Naive thymus-derived CD8-positive, alpha-beta T cell (primary cell): ENCODE data around the gene PFKL. TPM values are rescaled to one million over a fixed set of nuclear protein-coding genes. Genes with fewer than 3 reads are reported as not detected.
A peak's percentile ranks its signal among the peaks of the same experiment; 100 is the strongest.

Experiments
- ATAC-seq, 2 donors: fragments of 150-1000 bp; cut with Tn5 transposase in 1 of 2; sonication (Bioruptor Pico), chemical (Tn5 transposase) in 1 of 2; 1 replicate in 1 of 2; 2 replicates in 1 of 2; pipeline ENCODE4 v1.10.0; 2021; ENCODE audit warnings: mild to moderate bottlenecking in 2 of 2, moderate library complexity in 2 of 2
- POLR2A ChIA-PET: fragments of 350-600 bp; sonication (Branson Sonifier 250); formaldehyde crosslinking; loops from one replicate; lab custom pipeline; 2021; ENCODE audit warnings: antibody characterized with exemption; lab: Charles Lee
- DNase-seq, 10 donors: peaks; one replicate each; pipeline versions ENCODE4 v3.0.0 to v3.0.0-alpha.2; 2020 to 2022
- H3K27ac Mint-ChIP-seq, 10 donors: one replicate each; pipeline ENCODE4 v1.8.0; 2020 to 2022; ENCODE audit warnings: mild to moderate bottlenecking in 10 of 10, mixed read lengths in 10 of 10, moderate library complexity in 4 of 10, inconsistent platforms in 1 of 10
- H3K27me3 Mint-ChIP-seq, 5 donors: one replicate each; pipeline ENCODE4 v1.8.0; 2021 to 2022; ENCODE audit warnings: mixed read lengths in 5 of 5
- H3K36me3 Mint-ChIP-seq, 3 donors: one replicate each; pipeline ENCODE4 v1.8.0; 2020 to 2022; ENCODE audit warnings: mixed read lengths in 3 of 3, mild to moderate bottlenecking in 2 of 3, inconsistent platforms in 1 of 3
- H3K4me1 Mint-ChIP-seq, 4 donors: one replicate each; pipeline ENCODE4 v1.8.0; 2021 to 2022; ENCODE audit warnings: mixed read lengths in 4 of 4
- H3K4me3 Mint-ChIP-seq, 10 donors: one replicate each; pipeline ENCODE4 v1.8.0; 2020 to 2022; ENCODE audit warnings: mild to moderate bottlenecking in 10 of 10, mixed read lengths in 10 of 10, moderate library complexity in 6 of 10, inconsistent platforms in 1 of 10
- H3K9me3 Mint-ChIP-seq, 9 donors: one replicate each; pipeline ENCODE4 v1.8.0; 2020 to 2022; ENCODE audit warnings: mixed read lengths in 9 of 9, mild to moderate bottlenecking in 3 of 9, inconsistent platforms in 1 of 9, moderate library complexity in 1 of 9
- polyA plus RNA-seq, 3 donors: library from polyadenylated mRNA; unstranded; fragments of 300-500 nt; fragmentation: Illumina TruSeq; gene quantifications; one replicate each; pipeline ENCODE4 v1.2.3, GENCODE V29; 2021
- total RNA-seq, 8 experiments: library from RNA in 2 of 8; stranded (reverse) in 2 of 8; gene quantifications; one replicate each; pipeline ENCODE4 v1.2.3 and lab custom pipeline; 2021 to 2026

The PFKL gene
- total and polyA plus RNA-seq, 5 experiments from 2014 or later = 63.2 to 125 (median 79.5) TPM

DNA sequence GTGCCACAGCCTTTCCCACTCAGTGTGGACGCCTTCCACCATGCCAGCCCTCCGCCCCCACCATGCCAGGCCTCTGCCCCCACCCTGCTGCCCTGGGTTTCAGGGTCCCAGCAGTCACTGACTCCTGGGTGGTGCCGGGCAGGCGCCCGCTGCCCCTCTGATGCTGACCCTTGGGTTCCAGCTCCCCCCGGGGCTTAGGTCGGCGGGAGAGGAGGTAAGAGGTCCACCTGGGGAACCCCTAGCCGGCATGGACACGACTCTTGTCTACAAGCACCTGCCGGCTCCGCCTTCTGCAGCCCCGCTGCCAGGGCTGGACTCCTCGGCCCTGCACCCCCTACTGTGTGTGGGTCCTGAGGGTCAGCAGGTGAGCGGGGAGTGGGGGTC, 7.0 kb upstream of the PFKL start:
- peak overlapping the region in 1 of 10 donors; percentile 19 for H3K4me3 Mint-ChIP-seq
- DNase-seq = peak in 1 of 10 donors; percentile 46
- no peak for ATAC-seq

DNA sequence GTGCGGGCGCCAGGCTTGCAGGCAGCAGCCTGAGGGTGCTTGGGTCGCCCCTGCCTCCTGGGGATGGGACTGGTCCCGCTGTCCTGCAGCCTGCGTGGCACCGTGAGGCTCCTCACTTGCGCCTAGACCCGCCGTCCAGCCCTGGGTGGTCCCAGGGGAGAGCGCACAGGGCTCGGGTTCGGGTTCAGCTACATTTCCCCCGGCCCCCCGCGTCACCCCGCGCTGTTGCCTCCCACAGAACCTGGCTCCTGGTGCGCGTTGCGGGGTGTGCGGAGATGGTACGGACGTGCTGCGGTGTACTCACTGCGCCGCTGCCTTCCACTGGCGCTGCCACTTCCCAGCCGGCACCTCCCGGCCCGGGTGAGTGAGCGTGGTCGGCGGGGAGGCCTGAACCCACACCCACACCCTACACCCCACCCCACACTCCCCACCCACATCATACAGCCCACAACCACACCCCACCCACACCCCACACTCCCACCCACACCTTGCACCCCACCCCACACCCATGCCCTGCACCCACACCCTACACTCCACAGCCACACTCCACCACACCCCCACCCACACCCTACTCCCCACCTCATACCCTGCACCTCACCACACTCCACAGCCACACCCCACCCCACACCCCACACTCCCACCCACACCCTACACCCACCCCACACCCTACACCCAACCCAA, 6.2 kb upstream of the PFKL start:
- ATAC-seq (peak; percentile 66 to 70), DNase-seq (peak in 9 of 10 donors; percentile 27 to 77 (median 54))
- Mint-ChIP-seq H3K27ac (peak overlapping the region in 1 of 10 donors; percentile 74), H3K4me3 (peak overlapping the region in 2 of 10 donors; percentile 33 to 47), H3K9me3 (no peaks in the 10 kb centered on the region), H3K4me1 (peaks cover 11 to 50% (median 32%) of the 10 kb centered on the region in 4 donors), H3K27me3 (no peaks in the 10 kb centered on the region), H3K36me3 (no peaks in the 10 kb centered on the region)
- POLR2A ChIA-PET = interaction anchor here (1.0 to 2.0 kb wide), 2 partner anchors 46 to 274 kb away, joined by 5 to 6 read pairs; partner anchors contain the start of gene CFAP410

More for the DNA sequence above, 7.0 kb upstream of the PFKL start:
- H3K27me3 Mint-ChIP-seq = peaks cover 0 to 3% (median 0%) of the 10 kb centered on the region in 5 donors
- H3K9me3 Mint-ChIP-seq = no peaks in the 10 kb centered on the region
- H3K36me3 Mint-ChIP-seq = no peaks in the 10 kb centered on the region
- POLR2A ChIA-PET = no interaction called here
- H3K4me1 Mint-ChIP-seq = peaks cover 7 to 48% (median 24%) of the 10 kb centered on the region in 4 donors
- H3K27ac Mint-ChIP-seq = peak overlapping the region in 1 of 10 donors; percentile 57

DNA sequence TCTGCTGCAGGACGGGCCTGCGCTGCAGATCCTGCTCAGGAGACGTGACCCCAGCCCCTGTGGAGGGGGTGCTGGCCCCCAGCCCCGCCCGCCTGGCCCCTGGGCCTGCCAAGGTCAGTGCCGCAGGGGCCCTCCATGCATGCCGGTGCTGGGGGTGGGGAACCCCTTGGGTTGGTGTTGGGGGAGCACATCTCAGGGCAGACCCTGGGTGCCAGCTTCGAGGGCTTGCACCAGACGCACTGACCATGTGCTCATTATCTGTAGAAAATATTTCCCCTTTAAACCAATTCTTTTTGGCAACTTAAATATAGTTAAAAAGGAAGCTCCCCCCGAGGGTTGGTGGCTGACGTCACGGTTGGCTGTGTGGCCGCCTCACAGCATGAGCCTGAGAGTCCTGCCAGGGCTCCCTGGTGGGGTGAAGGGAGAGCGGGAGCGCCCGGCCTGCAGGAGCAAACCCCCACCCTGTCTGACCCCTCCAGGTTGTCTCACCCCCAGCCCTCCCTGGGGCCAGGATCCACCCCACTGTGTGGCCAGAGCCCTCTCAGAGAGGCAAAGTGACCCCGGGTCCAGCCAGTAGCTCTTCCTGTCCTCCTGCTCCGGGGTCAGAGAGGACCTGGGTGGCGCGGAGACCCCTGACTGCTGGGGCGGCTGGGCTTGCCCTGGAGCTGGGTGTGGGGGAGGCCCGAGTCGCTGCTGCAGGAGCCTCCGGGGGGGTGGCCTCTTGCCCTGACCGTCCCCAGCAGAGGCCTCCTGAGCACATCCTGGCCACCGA, 5.3 kb upstream of the PFKL start:
- Mint-ChIP-seq H3K27ac (peak overlapping the region in 5 of 10 donors; percentile 16 to 75 (median 56)), H3K4me3 (peak overlapping the region in 4 of 10 donors; percentile 29 to 54 (median 40)), H3K36me3 (no peaks in the 10 kb centered on the region), H3K4me1 (peaks cover 15 to 58% (median 38%) of the 10 kb centered on the region in 4 donors), H3K27me3 (no peaks in the 10 kb centered on the region), H3K9me3 (no peaks in the 10 kb centered on the region)
- peak in 8 of 10 donors; percentile 16 to 63 (median 38) for DNase-seq
- ATAC-seq = peak in 1 of 2 donors; percentile 17
- POLR2A ChIA-PET = interaction anchor here (0.7 to 2.0 kb wide), 3 partner anchors 8 to 275 kb away, joined by 4 to 6 read pairs (median 5); partner anchors contain the start of gene CFAP410

DNA sequence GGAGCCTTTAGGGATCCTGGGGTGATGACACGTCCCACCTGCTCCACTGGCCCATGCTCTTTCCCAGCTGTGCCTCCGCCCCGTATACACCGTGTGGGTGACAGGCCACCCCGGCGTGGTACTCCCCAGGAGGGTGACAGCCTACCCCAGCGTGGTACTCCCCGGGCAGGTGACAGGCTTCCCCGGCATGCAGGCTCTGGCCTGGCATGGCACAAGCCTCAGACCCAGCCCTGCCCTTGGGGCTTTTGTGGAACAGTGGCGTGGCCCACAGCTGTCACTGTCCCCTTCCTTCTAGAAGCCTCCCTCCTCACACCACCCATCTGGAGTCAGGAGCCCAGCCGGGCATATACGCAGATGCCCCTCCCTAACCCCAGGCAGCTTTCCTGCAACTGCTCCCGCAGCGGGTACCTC, 4.7 kb upstream of the PFKL start:
- DNase-seq = peak in 3 of 10 donors; percentile 20 to 28 (median 21)
- H3K36me3 Mint-ChIP-seq = no peaks in the 10 kb centered on the region

DNA sequence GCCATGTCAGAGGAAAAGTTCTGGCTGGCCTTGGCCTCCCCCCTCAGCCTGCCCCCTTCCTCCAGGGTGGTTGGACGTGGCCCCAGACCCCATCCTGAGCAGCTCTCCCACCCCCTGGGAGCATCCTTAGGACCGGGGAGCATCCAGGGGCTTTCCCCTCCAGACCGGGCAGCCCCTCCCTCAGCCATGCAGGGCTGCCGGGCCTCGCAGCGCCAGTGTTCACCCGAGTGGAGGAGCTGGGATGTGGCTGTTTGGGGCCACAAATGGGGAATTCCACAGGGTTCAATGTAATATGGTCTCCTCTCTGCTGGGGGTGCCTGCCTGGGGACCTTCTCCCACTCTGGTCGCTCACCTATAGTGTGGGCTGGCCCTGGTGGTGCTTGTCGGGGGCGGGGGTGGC, 4.2 kb upstream of the PFKL start:
- DNase-seq = no peak
- Mint-ChIP-seq H3K27me3 (no peaks in the 10 kb centered on the region), H3K9me3 (no peaks in the 10 kb centered on the region), H3K27ac (peak overlapping the region in 7 of 10 donors; percentile 16 to 87 (median 73)), H3K4me3 (peak overlapping the region in 4 of 10 donors; percentile 11 to 54 (median 38)), H3K36me3 (no peaks in the 10 kb centered on the region), H3K4me1 (peaks cover 13 to 59% (median 39%) of the 10 kb centered on the region in 4 donors)
- POLR2A ChIA-PET = no interaction called here
- no peak for ATAC-seq

More for the DNA sequence above, 4.7 kb upstream of the PFKL start:
- ATAC-seq = no peak
- Mint-ChIP-seq H3K27me3 (no peaks in the 10 kb centered on the region), H3K4me1 (peaks cover 13 to 58% (median 38%) of the 10 kb centered on the region in 4 donors), H3K9me3 (no peaks in the 10 kb centered on the region), H3K4me3 (peak overlapping the region in 5 of 10 donors; percentile 11 to 54 (median 26)), H3K27ac (peak overlapping the region; percentile 16 to 87 (median 72))
- POLR2A ChIA-PET = interaction anchor here (0.7 to 2.0 kb wide), 2 partner anchors 8 to 44 kb away, joined by 4 to 5 read pairs; partner anchors contain the start of gene CFAP410

DNA sequence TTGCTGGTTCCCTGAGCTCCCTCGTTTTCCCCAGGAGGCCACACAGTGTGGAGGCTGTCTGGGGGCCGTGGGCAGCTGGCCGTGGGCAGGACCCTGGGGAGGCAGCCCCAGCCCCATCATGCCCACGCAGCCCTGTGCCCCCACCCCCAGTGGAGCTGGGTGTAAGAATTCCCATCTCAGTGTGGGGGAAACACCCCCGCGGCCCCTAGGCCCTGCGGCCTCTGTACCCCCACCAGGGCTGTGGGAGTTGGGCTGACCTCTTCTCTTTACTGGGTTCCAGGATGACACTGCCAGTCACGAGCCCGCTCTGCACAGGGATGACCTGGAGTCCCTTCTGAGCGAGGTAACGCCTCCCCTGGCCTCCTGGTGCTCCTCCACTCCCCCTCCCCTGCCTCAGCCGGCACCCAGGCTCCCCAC, 3.7 kb upstream of the PFKL start:
- Mint-ChIP-seq H3K36me3 (no peaks in the 10 kb centered on the region), H3K9me3 (no peaks in the 10 kb centered on the region), H3K27me3 (no peaks in the 10 kb centered on the region), H3K27ac (no peak overlapping the region), H3K4me1 (peaks cover 16 to 64% (median 44%) of the 10 kb centered on the region in 4 donors), H3K4me3 (no peak overlapping the region)
- DNase-seq (no peak), ATAC-seq (no peak)
- POLR2A ChIA-PET = no interaction called here

DNA sequence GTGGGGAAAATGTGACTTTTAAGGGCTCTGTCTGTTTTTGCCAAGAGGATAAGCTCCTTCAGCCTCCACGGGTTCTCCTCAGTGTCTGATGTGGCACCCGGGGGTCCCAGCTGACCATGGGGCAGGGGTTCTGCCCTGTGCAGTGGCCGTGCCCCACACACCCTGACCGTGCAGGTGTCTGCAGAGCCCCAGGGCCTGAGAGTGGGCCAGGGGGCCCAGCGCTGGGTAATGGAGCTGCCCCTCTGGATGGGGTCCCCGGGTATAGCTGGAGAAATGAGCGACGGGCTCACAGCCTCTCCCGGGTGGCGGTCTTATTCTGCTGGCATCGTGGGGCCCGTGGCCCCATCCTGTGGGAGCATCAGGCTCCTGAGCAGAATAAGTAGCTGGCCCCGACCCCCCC, 2.9 kb upstream of the PFKL start:
- Mint-ChIP-seq H3K4me3 (no peak overlapping the region), H3K9me3 (no peaks in the 10 kb centered on the region), H3K27ac (no peak overlapping the region), H3K4me1 (peaks cover 17 to 68% (median 51%) of the 10 kb centered on the region in 4 donors), H3K36me3 (no peaks in the 10 kb centered on the region), H3K27me3 (no peaks in the 10 kb centered on the region)
- POLR2A ChIA-PET = interaction anchor here (2.5 kb wide), 1 partner anchor 41 kb away, joined by 8 read pairs; the partner anchor contains the start of gene CFAP410
- ATAC-seq (no peak), DNase-seq (no peak)

DNA sequence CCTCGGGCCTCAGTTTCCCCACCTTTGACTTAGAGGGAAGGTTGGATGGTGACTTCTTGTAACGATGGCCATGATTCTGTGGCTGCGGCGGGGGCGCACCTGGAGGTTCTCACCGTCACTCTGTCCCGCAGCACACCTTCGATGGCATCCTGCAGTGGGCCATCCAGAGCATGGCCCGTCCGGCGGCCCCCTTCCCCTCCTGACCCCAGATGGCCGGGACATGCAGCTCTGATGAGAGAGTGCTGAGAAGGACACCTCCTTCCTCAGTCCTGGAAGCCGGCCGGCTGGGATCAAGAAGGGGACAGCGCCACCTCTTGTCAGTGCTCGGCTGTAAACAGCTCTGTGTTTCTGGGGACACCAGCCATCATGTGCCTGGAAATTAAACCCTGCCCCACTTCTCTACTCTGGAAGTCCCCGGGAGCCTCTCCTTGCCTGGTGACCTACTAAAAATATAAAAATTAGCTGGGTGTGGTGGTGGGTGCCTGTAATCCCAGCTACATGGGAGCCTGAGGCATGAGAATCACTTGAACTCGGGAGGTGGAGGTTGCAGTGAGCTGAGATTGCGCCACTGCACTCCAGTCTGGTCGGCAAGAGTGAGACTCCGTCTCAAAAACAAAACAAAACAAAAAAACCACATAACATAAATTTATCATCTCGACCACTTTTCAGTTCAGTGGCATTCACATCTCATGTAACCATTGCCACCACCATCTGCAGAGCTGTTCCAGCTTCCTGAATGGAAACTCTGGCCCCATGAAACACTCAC, 2.1 kb upstream of the PFKL start:
- DNase-seq (peak; percentile 55 to 83 (median 68)), ATAC-seq (peak; percentile 38 to 45)
- peak overlapping the region in 9 of 10 donors; percentile 20 to 92 (median 68) for H3K27ac Mint-ChIP-seq
- POLR2A ChIA-PET = interaction anchor here (2.5 kb wide), 1 partner anchor 40 kb away, joined by 8 read pairs; the partner anchor contains the start of gene CFAP410
- no peaks in the 10 kb centered on the region for H3K36me3 Mint-ChIP-seq
- H3K4me3 Mint-ChIP-seq = peak overlapping the region in 9 of 10 donors; percentile 22 to 84 (median 51)
- no peaks in the 10 kb centered on the region for H3K9me3 Mint-ChIP-seq
- peaks cover 20 to 68% (median 57%) of the 10 kb centered on the region in 4 donors for H3K4me1 Mint-ChIP-seq
- no peaks in the 10 kb centered on the region for H3K27me3 Mint-ChIP-seq

DNA sequence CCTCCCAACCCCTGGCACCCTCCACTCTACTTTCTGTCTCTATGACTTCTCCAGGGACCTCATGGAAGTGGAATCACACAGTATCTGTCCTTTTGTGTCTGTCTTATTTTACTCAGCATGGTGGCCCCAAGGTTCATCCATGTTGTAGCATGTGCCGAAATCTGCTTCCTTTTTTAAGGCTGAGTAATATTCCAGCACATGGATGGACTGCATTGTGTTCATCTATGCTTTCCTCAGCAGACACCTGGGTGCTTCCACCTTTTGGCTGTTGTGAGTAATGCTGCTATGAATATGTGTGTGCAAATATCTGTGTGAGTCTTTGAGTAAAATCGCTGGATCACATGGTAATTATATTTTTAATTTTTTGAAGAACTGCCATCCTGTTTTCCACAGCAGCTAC, 1.6 kb upstream of the PFKL start:
- H3K4me3 Mint-ChIP-seq = peak overlapping the region; percentile 39 to 84 (median 52)
- DNase-seq = peak in 1 of 10 donors; percentile 32
- no peaks in the 10 kb centered on the region for H3K36me3 Mint-ChIP-seq
- H3K27ac Mint-ChIP-seq = peak overlapping the region in 8 of 10 donors; percentile 4 to 92 (median 72)
- peaks cover 21 to 68% (median 62%) of the 10 kb centered on the region in 4 donors for H3K4me1 Mint-ChIP-seq
- H3K9me3 Mint-ChIP-seq = no peaks in the 10 kb centered on the region
- POLR2A ChIA-PET = interaction anchor here (2.5 kb wide), 1 partner anchor 40 kb away, joined by 8 read pairs; the partner anchor contains the start of gene CFAP410
- H3K27me3 Mint-ChIP-seq = no peaks in the 10 kb centered on the region
- no peak for ATAC-seq

DNA sequence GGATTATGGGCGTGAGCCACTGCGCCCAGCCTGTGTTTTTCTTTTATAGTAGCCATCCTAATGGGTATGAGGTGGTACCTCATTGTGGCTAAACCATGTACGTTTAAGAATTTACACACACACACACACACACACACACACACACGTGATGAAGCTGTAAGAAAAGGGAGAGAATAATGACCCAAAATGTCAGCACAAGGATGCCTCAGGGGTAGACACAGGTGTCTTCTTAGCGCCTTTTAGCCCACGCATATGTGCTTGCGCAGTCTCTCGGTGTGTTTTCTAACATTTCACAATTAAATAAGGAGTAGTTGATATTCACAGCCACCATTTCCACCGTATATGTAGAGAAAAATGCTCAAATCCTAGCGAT, 782 bp upstream of the PFKL start:
- POLR2A ChIA-PET = interaction anchor here (2.5 kb wide), 1 partner anchor 39 kb away, joined by 8 read pairs; the partner anchor contains the start of gene CFAP410
- H3K36me3 Mint-ChIP-seq = no peaks in the 10 kb centered on the region
- peaks cover 24 to 71% (median 67%) of the 10 kb centered on the region in 4 donors for H3K4me1 Mint-ChIP-seq
- peak in 1 of 10 donors; percentile 39 for DNase-seq
- H3K4me3 Mint-ChIP-seq = peak overlapping the region; percentile 82 to 96 (median 90)
- H3K27me3 Mint-ChIP-seq = no peaks in the 10 kb centered on the region
- H3K9me3 Mint-ChIP-seq = no peaks in the 10 kb centered on the region
- peak; percentile 4 to 19 for ATAC-seq
- peak overlapping the region in 9 of 10 donors; percentile 89 to 97 (median 94) for H3K27ac Mint-ChIP-seq

DNA sequence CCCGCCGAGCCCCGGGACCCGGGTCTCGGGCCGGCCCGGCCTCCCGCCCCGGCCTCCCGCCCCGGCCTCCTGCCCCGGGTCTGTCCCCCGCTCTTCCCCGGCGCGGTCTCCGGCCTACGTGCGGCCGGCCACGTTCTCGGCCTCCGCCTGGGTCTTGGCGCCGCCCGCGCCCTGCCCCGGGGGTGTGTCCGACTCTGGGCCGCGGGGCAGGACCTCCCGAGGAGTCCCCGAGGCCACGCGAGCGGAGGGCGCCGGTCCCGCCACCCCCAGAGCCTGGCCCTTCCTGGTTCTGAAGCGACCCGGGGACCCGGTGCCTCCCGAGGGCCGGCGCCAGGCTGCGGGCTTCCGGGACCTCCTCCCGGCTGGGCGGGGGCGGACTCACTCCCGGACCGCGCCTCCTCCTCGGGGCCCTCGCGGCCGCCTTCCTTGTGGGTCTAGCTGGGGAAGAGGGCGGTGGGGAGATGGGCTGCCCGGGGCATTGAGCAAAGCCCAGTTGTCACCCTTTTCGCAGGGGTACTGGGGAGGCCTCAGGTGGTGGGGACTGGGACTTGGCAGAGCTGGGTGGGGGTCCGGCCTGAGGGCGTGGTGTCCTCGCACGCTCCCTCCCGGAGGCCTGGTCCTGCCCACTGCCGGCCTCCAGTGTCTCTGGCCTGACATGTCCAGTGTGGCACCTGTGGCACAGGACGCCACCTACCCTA, 558 bp downstream of the PFKL start:
- POLR2A ChIA-PET = interaction anchor here (0.6 to 1.6 kb wide), 4 partner anchors 15 to 492 kb away, joined by 3 to 4 read pairs (median 3); partner anchors contain the start of gene TRPM2
- peaks cover 26 to 70% (median 64%) of the 10 kb centered on the region in 4 donors for H3K4me1 Mint-ChIP-seq
- ATAC-seq (peak; percentile 26 to 51), DNase-seq (peak in 8 of 10 donors; percentile 33 to 75 (median 43))
- no peaks in the 10 kb centered on the region for H3K27me3 Mint-ChIP-seq
- peak overlapping the region; percentile 74 to 90 (median 80) for H3K4me3 Mint-ChIP-seq
- H3K9me3 Mint-ChIP-seq = no peaks in the 10 kb centered on the region
- no peaks in the 10 kb centered on the region for H3K36me3 Mint-ChIP-seq
- H3K27ac Mint-ChIP-seq = peak overlapping the region in 9 of 10 donors; percentile 24 to 86 (median 74)
